Measurements from ENCODE around the gene PRKCA.

PRKCA gene

GRCh38 chr17:66557886-66558285 is 255.5 kb downstream of the PRKCA start:
- TF ChIP-seq GATA3 (IDR thresholded peaks at IDR 0.05; ENCODE audit: low read depth, low read length) (no peak), GATA2 (IDR thresholded peaks at IDR 0.05; ENCODE audit: low read depth, low read length) (no peak)

DNA sequence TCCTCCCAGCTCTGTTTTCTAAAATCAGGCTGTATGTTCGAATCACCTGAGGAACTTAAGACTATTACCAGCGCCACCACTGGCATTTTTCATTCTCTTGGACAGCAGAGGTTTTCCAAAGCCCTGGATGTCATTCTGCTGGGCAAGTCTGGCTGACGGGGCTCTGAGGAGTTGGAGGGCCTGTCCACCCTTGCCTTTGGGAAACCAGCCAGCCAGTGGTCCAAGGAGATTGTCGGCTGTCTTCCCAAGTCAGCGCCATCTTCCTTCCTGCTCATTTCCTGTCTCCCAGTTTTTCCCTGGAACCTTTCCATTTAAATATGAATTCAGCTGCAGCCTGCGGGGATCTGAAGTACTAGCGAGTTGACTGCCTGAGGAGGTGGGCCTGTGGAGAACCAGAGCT is 258.3 kb downstream of the PRKCA start:
- TF ChIP-seq GATA2 (IDR thresholded peaks at IDR 0.05; ENCODE audit: low read depth, low read length) (no peak), GATA3 (IDR thresholded peaks at IDR 0.05; ENCODE audit: low read depth, low read length) (no peak)

DNA sequence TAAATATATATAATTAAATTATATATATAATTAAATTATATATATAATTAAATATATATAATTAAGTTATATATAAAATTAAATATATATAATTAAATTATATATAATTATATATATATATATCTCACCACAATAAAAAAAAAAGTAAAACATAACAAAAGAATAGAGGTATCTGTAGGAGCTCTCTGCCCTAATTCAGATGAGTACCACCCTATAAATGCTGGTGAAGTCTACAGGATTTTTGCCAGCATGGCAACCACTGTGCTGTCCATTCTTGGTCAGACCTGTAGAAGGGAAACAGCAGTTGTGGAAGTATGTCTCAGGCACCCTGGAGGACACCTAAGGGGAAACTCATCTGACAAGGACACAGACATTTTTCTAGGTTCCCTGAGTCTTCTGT is 259.7 kb downstream of the PRKCA start:
- TF ChIP-seq GATA3 (IDR thresholded peaks at IDR 0.05; ENCODE audit: low read depth, low read length) = no peak
- TF ChIP-seq GATA2 (IDR thresholded peaks at IDR 0.05; ENCODE audit: low read depth, low read length) = no peak

DNA sequence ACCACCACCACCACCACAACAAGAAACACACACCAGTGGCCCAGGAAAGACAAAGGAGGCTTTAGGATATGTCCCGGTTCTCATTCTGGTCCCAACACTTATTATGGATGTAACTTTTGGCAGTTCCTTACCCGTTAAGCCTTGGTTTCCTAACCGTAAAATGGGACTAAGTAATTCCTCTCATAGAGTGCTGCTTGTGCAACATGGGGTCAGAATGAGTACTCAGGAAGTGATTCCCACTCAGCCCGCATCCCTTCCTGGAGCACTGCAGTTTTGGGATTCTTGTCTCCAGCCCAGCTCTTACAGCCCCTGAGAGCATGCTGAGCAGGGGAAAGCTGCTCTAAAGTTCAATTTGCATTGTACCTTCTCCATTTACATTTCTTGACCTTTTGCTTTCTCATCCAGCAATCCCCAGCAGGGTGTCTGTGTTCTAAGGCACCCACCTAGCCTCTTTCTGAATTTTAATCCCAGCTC is 262.6 kb downstream of the PRKCA start:
- TF ChIP-seq GATA3 (IDR thresholded peaks at IDR 0.05; ENCODE audit: low read depth, low read length) (no peak), GATA2 (IDR thresholded peaks at IDR 0.05; ENCODE audit: low read depth, low read length) (no peak)

GRCh38 chr17:66567234-66568170 is 265.1 kb downstream of the PRKCA start:
- no peak for TF ChIP-seq GATA3 (IDR thresholded peaks at IDR 0.05; ENCODE audit: low read depth, low read length)
- TF ChIP-seq GATA2 (IDR thresholded peaks at IDR 0.05; ENCODE audit: low read depth, low read length) = no peak

GRCh38 chr17:66569572-66569971 is 267.2 kb downstream of the PRKCA start:
- TF ChIP-seq GATA2 (IDR thresholded peaks at IDR 0.05; ENCODE audit: low read depth, low read length) = no peak
- TF ChIP-seq GATA3 (IDR thresholded peaks at IDR 0.05; ENCODE audit: low read depth, low read length) = no peak

DNA sequence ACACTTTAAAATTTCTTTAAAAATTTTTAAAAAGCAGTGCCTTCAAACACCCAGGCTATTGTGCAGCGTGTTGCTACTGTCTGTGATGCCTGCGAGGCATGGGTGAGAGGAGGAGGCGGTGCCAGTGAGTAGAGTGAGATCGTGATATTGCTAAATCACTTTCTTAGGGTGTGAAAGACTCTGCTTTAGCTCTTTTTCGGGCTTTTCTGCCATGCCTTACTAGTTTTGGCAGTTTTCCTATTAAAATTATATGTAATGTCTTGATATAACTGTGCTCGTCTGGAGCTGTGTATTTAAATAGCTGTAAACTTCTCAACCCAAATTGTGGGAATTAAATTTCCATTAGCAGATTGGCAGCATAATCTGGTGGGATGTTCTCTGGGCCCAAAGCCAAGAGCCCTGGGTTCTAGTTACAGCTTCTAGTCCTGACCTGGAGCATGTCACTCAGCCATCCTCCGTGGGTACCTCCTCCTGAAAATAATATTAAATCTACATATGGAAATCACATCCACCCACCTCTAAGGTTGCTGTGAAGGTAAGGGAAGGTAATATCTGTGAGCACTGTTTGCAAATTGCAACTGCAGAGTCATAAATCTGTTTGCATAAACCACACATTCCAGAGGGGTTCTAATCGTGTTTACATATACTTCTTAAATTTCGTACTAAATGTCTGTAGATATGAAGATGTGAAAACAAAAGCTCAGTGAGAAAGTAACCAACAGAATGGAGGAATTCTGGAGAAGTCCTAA is 268.2 kb downstream of the PRKCA start:
- no peak for TF ChIP-seq GATA2 (IDR thresholded peaks at IDR 0.05; ENCODE audit: low read depth, low read length)

DNA sequence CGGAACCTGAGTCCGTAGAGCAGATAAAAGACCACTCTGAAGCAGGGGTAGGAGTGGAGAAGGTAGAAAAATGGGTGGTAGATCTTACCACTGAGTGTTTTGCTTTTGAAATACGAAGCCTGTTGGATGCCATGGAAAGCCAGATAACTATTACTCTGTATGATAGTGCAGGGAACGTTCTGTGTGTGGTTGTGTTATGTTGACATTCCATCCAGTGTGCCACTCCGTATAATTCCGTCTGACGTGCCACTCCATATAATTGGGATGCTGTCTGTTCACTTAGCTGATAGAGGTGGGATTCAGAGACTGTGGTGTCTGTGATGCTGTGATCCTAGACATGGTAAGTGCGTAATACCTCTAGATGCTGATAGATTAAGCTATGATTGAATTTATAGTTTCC is 269.3 kb downstream of the PRKCA start:
- TF ChIP-seq GATA2 (IDR thresholded peaks at IDR 0.05; ENCODE audit: low read depth, low read length) (no peak), GATA3 (IDR thresholded peaks at IDR 0.05; ENCODE audit: low read depth, low read length) (no peak)

- TF ChIP-seq GATA3 (IDR thresholded peaks at IDR 0.05; ENCODE audit: low read depth, low read length) = no peak
- no peak for TF ChIP-seq GATA2 (IDR thresholded peaks at IDR 0.05; ENCODE audit: low read depth, low read length)
Observed at GRCh38 chr17:66573078-66573477, 270.7 kb downstream of the PRKCA start.

DNA sequence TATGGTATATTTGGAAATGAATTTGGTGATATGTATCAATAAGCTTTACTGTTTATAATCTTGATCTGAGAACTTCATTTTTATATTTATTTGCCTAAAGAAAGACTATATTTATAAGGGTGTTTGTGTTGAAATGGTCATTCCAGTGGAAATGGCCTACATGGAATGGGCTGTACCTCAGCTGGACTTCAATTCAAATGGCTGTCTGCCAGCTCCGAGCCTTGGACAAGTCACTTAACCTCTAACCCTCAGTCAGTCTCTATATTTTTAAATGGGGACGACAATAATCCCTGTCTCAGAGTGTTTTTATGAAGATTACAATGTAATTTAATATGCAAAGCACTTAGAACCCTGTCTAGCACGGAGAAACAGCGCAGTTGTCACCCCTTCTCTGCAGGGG is 271.7 kb downstream of the PRKCA start:
- TF ChIP-seq GATA2 (IDR thresholded peaks at IDR 0.05; ENCODE audit: low read depth, low read length) (no peak), GATA3 (IDR thresholded peaks at IDR 0.05; ENCODE audit: low read depth, low read length) (no peak)

- TF ChIP-seq GATA2 (IDR thresholded peaks at IDR 0.05; ENCODE audit: low read depth, low read length) (no peak), GATA3 (IDR thresholded peaks at IDR 0.05; ENCODE audit: low read depth, low read length) (no peak)
Observed at GRCh38 chr17:66576473-66576872, 274.1 kb downstream of the PRKCA start.

DNA sequence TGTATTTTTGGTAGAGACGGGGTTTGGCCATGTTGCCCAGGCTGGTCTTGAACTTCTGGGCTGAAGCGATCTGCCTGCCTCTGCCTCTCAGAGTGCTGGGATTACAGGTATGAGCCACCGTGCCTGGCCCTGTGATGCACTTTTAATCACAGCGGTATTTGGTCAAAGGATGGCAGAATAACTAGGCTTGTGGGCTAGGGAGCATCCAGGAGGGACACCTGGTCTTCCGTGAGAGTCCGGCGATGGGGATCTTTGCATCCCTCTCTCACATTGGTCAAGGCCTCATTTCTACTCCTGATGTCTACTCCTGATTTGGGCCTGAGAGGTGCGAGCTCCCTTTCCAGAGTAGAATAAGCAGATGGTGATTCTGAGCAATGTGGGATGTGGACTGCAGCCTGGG is 274.6 kb downstream of the PRKCA start:
- TF ChIP-seq GATA2 (IDR thresholded peaks at IDR 0.05; ENCODE audit: low read depth, low read length) (no peak), GATA3 (IDR thresholded peaks at IDR 0.05; ENCODE audit: low read depth, low read length) (no peak)

DNA sequence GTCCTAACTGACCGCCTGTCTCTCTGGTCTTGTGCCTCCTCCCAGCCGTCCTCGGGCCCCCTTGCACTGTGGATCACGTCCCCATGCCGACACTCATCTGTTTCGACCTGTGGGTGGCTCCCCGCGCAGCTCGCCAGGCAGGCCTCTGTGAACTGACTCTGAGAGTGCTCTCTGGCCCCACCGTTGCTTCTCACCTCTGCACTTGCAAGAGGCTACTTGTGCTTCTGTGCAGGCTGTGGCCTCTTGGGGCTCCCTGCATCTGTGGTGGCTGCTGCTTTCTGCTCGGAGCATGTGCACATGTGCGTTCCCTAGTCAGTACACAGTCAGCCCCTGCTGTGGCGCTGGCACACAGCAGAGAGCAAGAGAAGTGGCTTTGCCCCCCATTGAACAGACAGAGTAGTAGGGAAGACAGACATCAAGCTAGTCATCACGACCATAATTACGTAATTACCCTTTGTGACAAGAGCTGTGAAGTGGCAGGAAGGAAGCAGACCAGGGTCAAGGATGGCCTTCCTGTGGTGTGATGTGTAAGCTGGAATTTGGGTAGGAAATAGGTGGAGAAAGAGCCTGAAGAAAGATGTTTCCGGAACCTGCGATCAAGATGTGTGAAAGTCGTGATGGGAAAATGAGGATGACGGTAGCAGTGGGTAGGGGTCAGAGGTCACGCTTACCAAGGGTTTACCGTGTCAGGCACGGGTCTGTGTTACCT is 276.5 kb downstream of the PRKCA start:
- no peak for TF ChIP-seq GATA3 (IDR thresholded peaks at IDR 0.05; ENCODE audit: low read depth, low read length)
- TF ChIP-seq GATA2 (IDR thresholded peaks at IDR 0.05; ENCODE audit: low read depth, low read length) = no peak

DNA sequence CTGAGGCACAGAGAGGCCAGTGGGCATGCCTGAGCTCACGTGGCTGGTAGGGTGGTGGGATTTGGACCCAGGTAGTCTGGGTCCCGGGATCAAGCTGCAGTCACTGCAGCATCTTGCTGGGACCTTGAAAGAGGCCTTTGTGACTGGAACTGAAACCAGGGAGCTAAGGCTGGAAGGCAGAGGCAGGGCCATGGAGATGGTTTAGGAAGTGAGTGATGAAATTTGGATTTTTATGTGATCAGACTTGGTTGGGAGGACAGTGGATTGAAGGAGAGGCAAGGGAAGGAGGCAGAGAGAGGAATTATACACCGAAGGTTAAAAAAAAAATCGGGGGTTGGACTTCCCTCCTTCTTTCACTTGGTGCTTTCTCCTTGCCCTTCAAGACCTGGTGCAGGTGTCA is 277.1 kb downstream of the PRKCA start:
- TF ChIP-seq GATA2 (IDR thresholded peaks at IDR 0.05; ENCODE audit: low read depth, low read length) (no peak), GATA3 (IDR thresholded peaks at IDR 0.05; ENCODE audit: low read depth, low read length) (no peak)

All from SH-SY5Y (cell line).